ENCODE measurements around the gene SIX2. TPM values are rescaled to one million over a fixed set of nuclear protein-coding genes. Genes with fewer than 3 reads are reported as not detected.
A peak's percentile ranks its signal among the peaks of the same experiment; 100 is the strongest.

SIX2 gene
- total RNA-seq, 4 donors from 2014 or later: not detected

GRCh38 chr2:45003579-45004551 is 5.4 kb downstream of the SIX2 start:
- TF ChIP-seq POLR2A (IDR thresholded peaks at IDR 0.05) (no peak), CTCF (IDR thresholded peaks at IDR 0.05) (no peak)
- H3K36me3 ChIP-seq: no peaks in the 10 kb centered on the region
- peaks cover 0 to 80% of the 10 kb centered on the region in 2 donors for H3K27me3 ChIP-seq
- DNase-seq: no peak
- peak overlapping the region in 2 of 4 donors; percentile 11 to 13 for H3K4me3 ChIP-seq
- peaks cover 0 to 30% (median 8%) of the 10 kb centered on the region in 4 donors for H3K4me1 ChIP-seq
- no peaks in the 10 kb centered on the region for H3K9me3 ChIP-seq
- H3K27ac ChIP-seq: no peak overlapping the region

- Histone ChIP-seq H3K27ac (no peak overlapping the region), H3K9me3 (no peaks in the 10 kb centered on the region), H3K27me3 (peaks cover 0 to 77% of the 10 kb centered on the region in 2 donors), H3K4me3 (no peak overlapping the region), H3K4me1 (peaks cover 0 to 21% (median 1%) of the 10 kb centered on the region in 4 donors), H3K36me3 (no peaks in the 10 kb centered on the region)
- DNase-seq: no peak
- TF ChIP-seq CTCF (IDR thresholded peaks at IDR 0.05): no peak
- TF ChIP-seq POLR2A (IDR thresholded peaks at IDR 0.05): no peak
Measured at GRCh38 chr2:45002686-45003085, 6.6 kb downstream of the SIX2 start.

- TF ChIP-seq CTCF (IDR thresholded peaks at IDR 0.05) (no peak), POLR2A (IDR thresholded peaks at IDR 0.05) (no peak)
- Histone ChIP-seq H3K4me1 (peaks cover 0 to 21% (median 1%) of the 10 kb centered on the region in 4 donors), H3K36me3 (no peaks in the 10 kb centered on the region), H3K27ac (no peak overlapping the region), H3K4me3 (no peak overlapping the region), H3K9me3 (no peaks in the 10 kb centered on the region), H3K27me3 (peaks cover 0 to 77% of the 10 kb centered on the region in 2 donors)
- no peak for DNase-seq
Measured at GRCh38 chr2:45001869-45002385, 7.3 kb downstream of the SIX2 start.

- Histone ChIP-seq H3K9me3 (no peaks in the 10 kb centered on the region), H3K27ac (no peak overlapping the region), H3K4me1 (peaks cover 0 to 21% (median 1%) of the 10 kb centered on the region in 4 donors), H3K4me3 (peak overlapping the region in 3 of 4 donors; percentile 22 to 36 (median 25)), H3K36me3 (no peaks in the 10 kb centered on the region), H3K27me3 (peaks cover 0 to 72% of the 10 kb centered on the region in 2 donors)
- no peak for DNase-seq
- TF ChIP-seq CTCF (IDR thresholded peaks at IDR 0.05) (no peak), POLR2A (IDR thresholded peaks at IDR 0.05) (no peak)
Measured at GRCh38 chr2:45000921-45001868, 8.1 kb downstream of the SIX2 start.

- Histone ChIP-seq H3K27ac (no peak overlapping the region), H3K4me3 (no peak overlapping the region), H3K36me3 (no peaks in the 10 kb centered on the region), H3K9me3 (no peaks in the 10 kb centered on the region), H3K27me3 (peaks cover 0 to 65% of the 10 kb centered on the region in 2 donors), H3K4me1 (peaks cover 0 to 21% (median 0%) of the 10 kb centered on the region in 4 donors)
- TF ChIP-seq POLR2A (IDR thresholded peaks at IDR 0.05) (no peak), CTCF (IDR thresholded peaks at IDR 0.05) (no peak)
- no peak for DNase-seq
Measured at GRCh38 chr2:45000341-45000901, 8.8 kb downstream of the SIX2 start.
